PFSK-1 (cell line): Measurements from ENCODE around the gene SNX24.

Experiments used
- FOXP2 ChIP-seq: optimal IDR thresholded peaks from 2 replicates; pipeline ENCODE3; 2011; ENCODE audit warnings: borderline replicate concordance, control low read depth, inconsistent platforms; ENCODE audit not compliant: insufficient read depth; ENCODE audit errors: extremely low read length, extremely low read depth
- POLR2AphosphoS5 ChIP-seq: IDR thresholded peaks from 2 replicates; pipeline ENCODE4 v1.6.1; 2012; ENCODE audit warnings: low read depth, mild to moderate bottlenecking, control low read depth, low read length, moderate library complexity
- REST ChIP-seq, 2 experiments: IDR thresholded peaks; 2 replicates each; pipeline versions ENCODE4 v1.6.1 to v1.8.0; 2011 to 2012; ENCODE audit warnings: low read depth in 2 of 2, low read length in 2 of 2, control low read depth in 1 of 2, inconsistent platforms in 1 of 2, mild to moderate bottlenecking in 1 of 2, moderate library complexity in 1 of 2; ENCODE audit not compliant: insufficient read depth in 1 of 2
- SIN3A ChIP-seq: IDR thresholded peaks from 2 replicates; pipeline ENCODE4 v1.6.1; 2012; ENCODE audit warnings: mild to moderate bottlenecking, low read length, moderate library complexity, borderline replicate concordance; ENCODE audit not compliant: insufficient read depth
- TAF1 ChIP-seq: IDR thresholded peaks from 2 replicates; pipeline ENCODE4 v1.6.1; 2012; ENCODE audit warnings: low read length, control low read depth, borderline replicate concordance; ENCODE audit not compliant: insufficient read depth

SNX24 gene

GRCh38 chr5:122940890-122941289 is 95.5 kb downstream of the SNX24 start:
- no peak for TF ChIP-seq FOXP2
- no peak for TF ChIP-seq POLR2AphosphoS5
- TF ChIP-seq TAF1 = no peak
- TF ChIP-seq SIN3A = no peak
- TF ChIP-seq REST (IDR thresholded peaks at IDR 0.05; ENCODE audit: insufficient read depth in 1 of 2, low read depth in 2 of 2, low read length in 2 of 2) = no peak

- TF ChIP-seq SIN3A (no peak), POLR2AphosphoS5 (no peak)
Measured at GRCh38 chr5:122941737-122942136, 96.3 kb downstream of the SNX24 start.

- no peak for TF ChIP-seq TAF1
- peak; percentile 72 for TF ChIP-seq FOXP2
- TF ChIP-seq SIN3A = peak; percentile 52; the same call in 1 of the 2 replicates
Measured at GRCh38 chr5:122942164-122942914, 96.9 kb downstream of the SNX24 start.

- TF ChIP-seq SIN3A (no peak), REST (IDR thresholded peaks at IDR 0.05; ENCODE audit: insufficient read depth in 1 of 2, low read depth in 2 of 2, low read length in 2 of 2) (no peak), FOXP2 (no peak), TAF1 (no peak), POLR2AphosphoS5 (no peak)
Measured at GRCh38 chr5:122943050-122943698, 97.8 kb downstream of the SNX24 start.

- no peak for TF ChIP-seq REST (IDR thresholded peaks at IDR 0.05; ENCODE audit: insufficient read depth in 1 of 2, low read depth in 2 of 2, low read length in 2 of 2)
Measured at GRCh38 chr5:122944051-122944450, 98.6 kb downstream of the SNX24 start.

- TF ChIP-seq FOXP2 (no peak), REST (IDR thresholded peaks at IDR 0.05; ENCODE audit: insufficient read depth in 1 of 2, low read depth in 2 of 2, low read length in 2 of 2) (no peak), SIN3A (no peak), TAF1 (no peak), POLR2AphosphoS5 (no peak)
Measured at GRCh38 chr5:122947372-122947771, 102.0 kb downstream of the SNX24 start.
